Activated naive CD4-positive, alpha-beta T cell treated with Interleukin-2 at 50 U/mL for 16 hours (primary cell): Measurements from ENCODE around the gene GCHFR.

Experiments used
- DNase-seq: peaks from one replicate; pipeline ENCODE4 v3.0.0-alpha.2; 2020

The GCHFR gene

GRCh38 chr15:40815042-40815698 lies 51.3 kb downstream of the GCHFR start:
- DNase-seq = no peak
